GM10266 (cell line): Measurements from ENCODE around the gene YIPF3.

Experiments used
- DNase-seq: peaks from one replicate; pipeline ENCODE4 v3.0.0; 2012; ENCODE audit errors: extremely low spot score
- TF ChIP-seq, protein P1 (sequence below): IDR thresholded peaks from 2 replicates; pipeline ENCODE4 v1.5.1; 2012; ENCODE audit warnings: mild to moderate bottlenecking, low read depth; ENCODE audit not compliant: control insufficient read depth, insufficient read depth; ENCODE audit errors: missing control alignments

YIPF3 gene

GRCh38 chr6:43508481-43509141 is 8.1 kb downstream of the YIPF3 start:
- DNase-seq: no peak
- TF ChIP-seq, protein P1, sequence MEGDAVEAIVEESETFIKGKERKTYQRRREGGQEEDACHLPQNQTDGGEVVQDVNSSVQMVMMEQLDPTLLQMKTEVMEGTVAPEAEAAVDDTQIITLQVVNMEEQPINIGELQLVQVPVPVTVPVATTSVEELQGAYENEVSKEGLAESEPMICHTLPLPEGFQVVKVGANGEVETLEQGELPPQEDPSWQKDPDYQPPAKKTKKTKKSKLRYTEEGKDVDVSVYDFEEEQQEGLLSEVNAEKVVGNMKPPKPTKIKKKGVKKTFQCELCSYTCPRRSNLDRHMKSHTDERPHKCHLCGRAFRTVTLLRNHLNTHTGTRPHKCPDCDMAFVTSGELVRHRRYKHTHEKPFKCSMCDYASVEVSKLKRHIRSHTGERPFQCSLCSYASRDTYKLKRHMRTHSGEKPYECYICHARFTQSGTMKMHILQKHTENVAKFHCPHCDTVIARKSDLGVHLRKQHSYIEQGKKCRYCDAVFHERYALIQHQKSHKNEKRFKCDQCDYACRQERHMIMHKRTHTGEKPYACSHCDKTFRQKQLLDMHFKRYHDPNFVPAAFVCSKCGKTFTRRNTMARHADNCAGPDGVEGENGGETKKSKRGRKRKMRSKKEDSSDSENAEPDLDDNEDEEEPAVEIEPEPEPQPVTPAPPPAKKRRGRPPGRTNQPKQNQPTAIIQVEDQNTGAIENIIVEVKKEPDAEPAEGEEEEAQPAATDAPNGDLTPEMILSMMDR: no peak

- TF ChIP-seq, protein P1: peak; percentile 90
- DNase-seq: peak; percentile 90
Observed at GRCh38 chr6:43506667-43507471, 9.9 kb downstream of the YIPF3 start.

- DNase-seq: no peak
- TF ChIP-seq, protein P1: no peak
Observed at GRCh38 chr6:43506171-43506570, 10.6 kb downstream of the YIPF3 start.

GRCh38 chr6:43505718-43506117 is 11.0 kb downstream of the YIPF3 start:
- no peak for DNase-seq
- TF ChIP-seq, protein P1: no peak

GRCh38 chr6:43504756-43505593 is 11.8 kb downstream of the YIPF3 start:
- no peak for DNase-seq

GRCh38 chr6:43503443-43503842 is 13.3 kb downstream of the YIPF3 start:
- TF ChIP-seq, protein P1: no peak
- DNase-seq: no peak

More at GRCh38 chr6:43504756-43505593, 11.8 kb downstream of the YIPF3 start:
- TF ChIP-seq, protein P1: no peak

DNA sequence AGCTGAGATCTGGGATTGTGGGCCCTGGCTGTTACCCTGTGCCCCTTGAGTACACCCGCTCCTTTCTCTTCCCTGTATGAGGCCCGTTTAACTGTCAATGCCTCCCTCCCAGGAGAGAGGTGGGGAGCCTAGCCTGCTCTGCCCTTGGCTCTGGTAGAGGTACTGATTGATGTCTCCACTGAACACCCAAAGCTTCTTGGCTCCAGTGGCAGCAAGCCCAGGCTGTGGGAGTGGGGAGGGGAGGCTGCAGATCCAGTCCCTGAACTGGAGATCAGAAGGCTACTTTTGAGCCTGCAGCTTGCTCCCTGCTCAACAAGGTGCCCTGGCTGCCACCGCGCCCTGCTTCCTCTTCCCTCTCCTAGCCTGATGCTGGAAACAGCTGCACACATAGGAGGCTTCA is 14.1 kb downstream of the YIPF3 start:
- TF ChIP-seq, protein P1: no peak
- no peak for DNase-seq
